Mucosa of descending colon (tissue), 3 donors: ENCODE results near the gene FANCD2OS. TPM values are rescaled to one million over a fixed set of nuclear protein-coding genes. Genes with fewer than 3 reads are reported as not detected.
"Not testable (repeated sequence)": the region's sequence is repeated elsewhere in the genome, so short reads cannot be mapped to it uniquely, and the experiment has no call there.

Source experiments
- ATAC-seq: fragments of 200-7000 bp; cut with Tn5 transposase; one replicate; pipeline ENCODE4 v1.9.1; 2020; ENCODE audit warnings: mild to moderate bottlenecking, moderate library complexity
- DNase-seq, 3 donors: peaks; one replicate each; pipeline ENCODE4 v3.0.0-alpha.2; 2020
- H3K36me3 ChIP-seq: fragments of 200-600 bp; one replicate; pipeline ENCODE4 v1.8.0; 2021; ENCODE audit warnings: low read depth, mild to moderate bottlenecking
- H3K4me1 ChIP-seq: fragments of 200-600 bp; one replicate; pipeline ENCODE4 v1.8.0; 2021; ENCODE audit warnings: low read depth, mild to moderate bottlenecking
- H3K4me3 ChIP-seq: fragments of 200-600 bp; one replicate; pipeline ENCODE4 v1.8.0; 2021; ENCODE audit warnings: mild to moderate bottlenecking
- H3K9me3 ChIP-seq: fragments of 200-600 bp; one replicate; pipeline ENCODE4 v1.8.0; 2021; ENCODE audit warnings: mild to moderate bottlenecking
- intact Hi-C, 2 donors: fragments of 100-400 bp; cut with DNase I in 1 of 2; cut with micrococcal nuclease in 1 of 2; formaldehyde crosslinking; loops; one replicate each; pipeline versions ENCODE4 v1.11.0 to v1.11.1; 2022; cut with DNase I, micrococcal nuclease
- total RNA-seq, 3 donors: library from RNA; stranded (reverse); fragmentation: NEBNext Ultra II Directional in 2 of 3; extraction: Animal tissue kit (Norgen Biotek cat#: 25700) in 2 of 3; gene quantifications; one replicate each; pipeline versions ENCODE4 v1.2.1 to v1.2.4, GENCODE V29; 2021 to 2023
- TF ChIP-seq, protein P1 (sequence below): fragments of 200-600 bp; IDR thresholded peaks from one replicate; pipeline ENCODE4 v1.8.0; 2022; ENCODE audit warnings: antibody characterized with exemption, mild to moderate bottlenecking
- donor health status: DM: no; HTN: no; CAD: no; lungs with moderate emphysema.
- donor health status: DM: no; HTN: no; CAD: no.
- donor health status: DM: no; HTN: yes; CAD: no.

Gene FANCD2OS
- total RNA-seq, 3 donors from 2014 or later = not detected

DNA sequence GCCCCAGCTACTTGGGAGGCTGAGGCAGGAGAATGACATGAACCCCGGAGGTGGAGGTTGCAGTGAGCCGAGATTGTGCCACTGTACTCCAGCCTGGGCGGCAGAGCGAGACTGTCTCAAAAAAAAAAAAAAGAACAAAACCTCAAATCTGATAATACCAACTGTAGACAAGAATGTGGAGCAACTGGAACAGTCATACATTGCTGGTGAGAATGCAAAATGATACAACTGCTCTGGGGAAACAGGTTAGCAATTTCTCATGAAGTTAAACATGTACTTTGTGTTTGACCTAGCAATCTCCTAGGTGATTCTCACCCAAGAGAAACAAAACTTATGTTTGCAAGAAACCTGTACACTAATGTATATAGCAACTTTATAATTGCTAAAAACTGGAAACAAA lies 29.1 kb upstream of the FANCD2OS start:
- DNase-seq (no peak), ATAC-seq (no peak)
- Histone ChIP-seq H3K36me3 (no peaks in the 10 kb centered on the region), H3K4me3 (no peak overlapping the region), H3K4me1 (no peaks in the 10 kb centered on the region), H3K9me3 (no peaks in the 10 kb centered on the region)
- intact Hi-C loops = no loop called here
- TF ChIP-seq, protein P1, sequence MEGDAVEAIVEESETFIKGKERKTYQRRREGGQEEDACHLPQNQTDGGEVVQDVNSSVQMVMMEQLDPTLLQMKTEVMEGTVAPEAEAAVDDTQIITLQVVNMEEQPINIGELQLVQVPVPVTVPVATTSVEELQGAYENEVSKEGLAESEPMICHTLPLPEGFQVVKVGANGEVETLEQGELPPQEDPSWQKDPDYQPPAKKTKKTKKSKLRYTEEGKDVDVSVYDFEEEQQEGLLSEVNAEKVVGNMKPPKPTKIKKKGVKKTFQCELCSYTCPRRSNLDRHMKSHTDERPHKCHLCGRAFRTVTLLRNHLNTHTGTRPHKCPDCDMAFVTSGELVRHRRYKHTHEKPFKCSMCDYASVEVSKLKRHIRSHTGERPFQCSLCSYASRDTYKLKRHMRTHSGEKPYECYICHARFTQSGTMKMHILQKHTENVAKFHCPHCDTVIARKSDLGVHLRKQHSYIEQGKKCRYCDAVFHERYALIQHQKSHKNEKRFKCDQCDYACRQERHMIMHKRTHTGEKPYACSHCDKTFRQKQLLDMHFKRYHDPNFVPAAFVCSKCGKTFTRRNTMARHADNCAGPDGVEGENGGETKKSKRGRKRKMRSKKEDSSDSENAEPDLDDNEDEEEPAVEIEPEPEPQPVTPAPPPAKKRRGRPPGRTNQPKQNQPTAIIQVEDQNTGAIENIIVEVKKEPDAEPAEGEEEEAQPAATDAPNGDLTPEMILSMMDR = no peak

- TF ChIP-seq, protein P1 = no peak
- H3K4me3 ChIP-seq = no peak overlapping the region
- no peaks in the 10 kb centered on the region for H3K9me3 ChIP-seq
- ATAC-seq (no peak), DNase-seq (no peak)
- no peaks in the 10 kb centered on the region for H3K36me3 ChIP-seq
- H3K4me1 ChIP-seq = no peaks in the 10 kb centered on the region
- intact Hi-C loops = no loop called here
These were observed 28.5 kb upstream of the FANCD2OS start for GRCh38 chr3:10136426-10137005.

DNA sequence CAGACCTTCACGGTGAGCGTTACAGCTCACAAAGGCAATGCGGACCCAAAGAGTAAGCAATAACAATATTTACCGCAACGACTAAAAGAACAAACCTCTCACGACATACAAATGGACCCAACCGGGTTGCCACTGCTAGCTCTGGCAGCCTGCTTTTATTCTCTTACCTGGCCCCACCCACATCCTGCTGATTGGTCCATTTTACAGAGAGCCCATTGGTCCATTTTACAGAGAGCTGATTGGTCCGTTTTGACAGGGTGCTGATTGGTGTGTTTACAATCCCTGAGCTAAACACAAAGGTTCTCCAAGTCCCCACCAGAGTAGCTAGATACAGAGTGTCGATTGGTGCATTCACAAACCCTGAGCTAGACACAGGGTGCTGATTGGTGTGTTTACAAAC lies 27.8 kb upstream of the FANCD2OS start:
- H3K36me3 ChIP-seq, ATAC-seq, H3K4me3 ChIP-seq, H3K4me1 ChIP-seq, intact Hi-C loops, H3K9me3 ChIP-seq, DNase-seq: not testable (repeated sequence)

DNA sequence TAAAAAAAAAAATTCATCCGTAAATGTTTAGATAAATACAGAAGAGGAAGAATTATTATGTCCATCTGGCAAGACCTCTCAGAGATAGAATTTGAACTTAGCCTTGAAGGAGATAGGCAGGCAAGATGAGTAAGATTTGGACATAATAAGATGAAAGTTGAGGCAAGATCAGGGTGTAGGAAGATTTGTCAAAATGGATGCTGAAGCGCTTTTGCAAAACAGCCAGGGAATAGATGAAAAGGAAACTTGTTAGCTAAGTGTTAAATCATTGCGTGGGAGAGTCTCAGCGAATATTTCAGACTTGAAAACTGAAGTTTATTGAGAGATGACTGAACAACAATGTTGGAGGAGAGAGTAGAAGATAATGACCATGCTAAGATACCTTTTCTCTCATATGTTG lies 14.7 kb upstream of the FANCD2OS start:
- H3K36me3 ChIP-seq = no peaks in the 10 kb centered on the region
- no peaks in the 10 kb centered on the region for H3K9me3 ChIP-seq
- intact Hi-C loops = no loop called here
- ATAC-seq (no peak), DNase-seq (no peak)
- no peak overlapping the region for H3K4me3 ChIP-seq
- TF ChIP-seq, protein P1 = no peak
- no peaks in the 10 kb centered on the region for H3K4me1 ChIP-seq

DNA sequence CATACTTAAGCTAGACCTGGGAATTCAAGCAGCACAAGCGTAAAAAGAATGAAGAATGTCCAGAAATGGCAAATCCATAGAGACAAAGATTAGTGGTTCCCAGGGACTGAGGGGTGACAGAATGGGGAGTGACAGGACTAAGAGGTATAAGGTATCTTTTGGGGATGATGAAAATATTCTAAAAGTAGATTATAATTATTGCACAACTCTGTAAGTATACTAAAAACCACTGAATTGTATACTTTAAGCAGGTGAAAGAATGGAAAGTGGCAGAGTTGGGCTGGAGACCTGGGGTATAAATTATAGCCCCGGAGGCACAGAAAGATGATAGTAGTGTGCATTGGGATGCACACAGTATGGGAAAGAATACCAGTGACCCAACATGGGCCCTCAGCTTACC lies 13.0 kb upstream of the FANCD2OS start:
- DNase-seq = no peak
- no peak overlapping the region for H3K4me3 ChIP-seq
- H3K36me3 ChIP-seq = no peaks in the 10 kb centered on the region
- no peaks in the 10 kb centered on the region for H3K9me3 ChIP-seq
- TF ChIP-seq, protein P1 = no peak
- H3K4me1 ChIP-seq = peaks cover 13% of the 10 kb centered on the region
- ATAC-seq = no peak
- intact Hi-C loops = no loop called here

- no peaks in the 10 kb centered on the region for H3K9me3 ChIP-seq
- no peak for DNase-seq
- TF ChIP-seq, protein P1 = no peak
- intact Hi-C loops = no loop called here
- H3K4me3 ChIP-seq = no peak overlapping the region
- no peak for ATAC-seq
- H3K4me1 ChIP-seq = peaks cover 13% of the 10 kb centered on the region
- no peaks in the 10 kb centered on the region for H3K36me3 ChIP-seq
These were observed 11.3 kb upstream of the FANCD2OS start for GRCh38 chr3:10119376-10119775.
